Karpas-422 (cell line): ENCODE results near the gene METTL22. TPM values are rescaled to one million over a fixed set of nuclear protein-coding genes. Genes with fewer than 3 reads are reported as not detected.
"Not testable (repeated sequence)": the region's sequence is repeated elsewhere in the genome, so short reads cannot be mapped to it uniquely, and the experiment has no call there.

Experiments
- DNase-seq: peaks from one replicate; pipeline ENCODE4 v3.0.0-alpha.2; 2015
- H2AFZ ChIP-seq: fragments of 200-600 bp; sonication (generic); 2 replicates; pipeline ENCODE4 v1.6.1; 2014; ENCODE audit warnings: antibody characterized with exemption, low read length, mixed read lengths
- H3K27ac ChIP-seq: fragments of 200-600 bp; sonication (generic); 2 replicates; pipeline ENCODE4 v1.5.1; 2014; ENCODE audit warnings: mild to moderate bottlenecking, low read length, moderate library complexity
- H3K27me3 ChIP-seq: fragments of 200-600 bp; sonication (generic); 2 replicates; pipeline ENCODE4 v1.6.1; 2014; ENCODE audit warnings: low read length, mixed read lengths
- H3K36me3 ChIP-seq: fragments of 200-600 bp; sonication (generic); 2 replicates; pipeline ENCODE4 v1.6.1; 2014; ENCODE audit warnings: low read length, mixed read lengths; ENCODE audit not compliant: insufficient read depth
- H3K4me1 ChIP-seq: fragments of 200-600 bp; sonication (generic); 2 replicates; pipeline ENCODE4 v1.6.1; 2014; ENCODE audit warnings: mild to moderate bottlenecking, low read length, mixed read lengths
- H3K4me2 ChIP-seq: fragments of 200-600 bp; sonication (generic); 2 replicates; pipeline ENCODE4 v1.6.1; 2014; ENCODE audit warnings: low read length, low read depth, mild to moderate bottlenecking; ENCODE audit not compliant: poor library complexity, severe bottlenecking
- H3K4me3 ChIP-seq: fragments of 200-600 bp; sonication (generic); 2 replicates; pipeline ENCODE4 v1.5.1; 2014; ENCODE audit warnings: mild to moderate bottlenecking, antibody characterized with exemption, low read length, mixed read lengths
- H3K79me2 ChIP-seq: fragments of 200-600 bp; sonication (generic); 2 replicates; pipeline ENCODE4 v1.6.1; 2014; ENCODE audit warnings: mild to moderate bottlenecking, low read length, mixed read lengths
- H3K9ac ChIP-seq: fragments of 200-600 bp; sonication (generic); 2 replicates; pipeline ENCODE4 v1.6.0; 2014; ENCODE audit warnings: low read length
- H3K9me2 ChIP-seq: fragments of 200-600 bp; sonication (generic), shearing (Covaris generic); replicated peaks from 2 replicates; pipeline ENCODE4 v1.6.0; 2014; ENCODE audit warnings: mild to moderate bottlenecking, low read length, moderate library complexity; ENCODE audit not compliant: insufficient read depth
- H3K9me3 ChIP-seq: fragments of 300-700, 200-600 bp; sonication (generic); 2 replicates; pipeline ENCODE4 v1.6.1; 2014; ENCODE audit warnings: low read length, mixed read lengths
- H4K20me1 ChIP-seq: fragments of 200-600 bp; sonication (generic); 2 replicates; pipeline ENCODE4 v1.6.1; 2014; ENCODE audit warnings: mild to moderate bottlenecking, antibody characterized with exemption, low read length, low read depth; ENCODE audit not compliant: insufficient read depth
- total RNA-seq: library from RNA; depleted of rRNA; stranded (reverse); fragments of >200 nt; shearing (Covaris generic); gene quantifications from 2 replicates; pipeline ENCODE4 v1.2.3, GENCODE V29; 2014; ENCODE audit warnings: low replicate concordance

The METTL22 gene
- total RNA-seq, 1 experiment from 2014 or later: 48.9 TPM

DNA sequence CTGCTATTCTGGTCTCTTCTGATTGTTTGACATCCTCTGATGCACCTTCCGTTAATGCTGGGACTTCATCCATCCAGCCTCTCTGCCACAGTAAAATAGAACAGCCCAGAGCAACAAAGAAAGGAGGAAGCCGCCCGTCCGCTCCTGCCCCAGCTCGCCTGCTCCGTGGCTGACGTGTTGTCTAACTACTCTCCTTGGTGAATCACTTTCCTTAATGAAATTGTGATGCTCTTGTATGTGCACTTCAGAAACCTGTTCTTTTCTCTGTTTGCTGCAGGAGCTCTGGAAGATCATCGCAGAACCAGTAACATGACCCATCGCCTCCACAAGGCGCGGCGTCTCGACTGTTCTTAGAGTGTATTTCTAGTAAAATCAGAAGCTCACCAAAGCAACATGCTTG is 24.3 kb downstream of the METTL22 start:
- H3K4me1 ChIP-seq: no peaks in the 10 kb centered on the region
- no peaks in the 10 kb centered on the region for H3K9me2 ChIP-seq
- H3K4me3 ChIP-seq: no peak overlapping the region
- no peak overlapping the region for H3K27ac ChIP-seq
- no peak overlapping the region for H3K4me2 ChIP-seq
- no peaks in the 10 kb centered on the region for H3K9me3 ChIP-seq
- no peaks in the 10 kb centered on the region for H3K27me3 ChIP-seq
- no peaks in the 10 kb centered on the region for H4K20me1 ChIP-seq
- H2AFZ ChIP-seq: no peak overlapping the region
- H3K9ac ChIP-seq: no peak overlapping the region
- no peak for DNase-seq
- H3K79me2 ChIP-seq: no peaks in the 10 kb centered on the region
- H3K36me3 ChIP-seq: peaks cover 26% of the 10 kb centered on the region

DNA sequence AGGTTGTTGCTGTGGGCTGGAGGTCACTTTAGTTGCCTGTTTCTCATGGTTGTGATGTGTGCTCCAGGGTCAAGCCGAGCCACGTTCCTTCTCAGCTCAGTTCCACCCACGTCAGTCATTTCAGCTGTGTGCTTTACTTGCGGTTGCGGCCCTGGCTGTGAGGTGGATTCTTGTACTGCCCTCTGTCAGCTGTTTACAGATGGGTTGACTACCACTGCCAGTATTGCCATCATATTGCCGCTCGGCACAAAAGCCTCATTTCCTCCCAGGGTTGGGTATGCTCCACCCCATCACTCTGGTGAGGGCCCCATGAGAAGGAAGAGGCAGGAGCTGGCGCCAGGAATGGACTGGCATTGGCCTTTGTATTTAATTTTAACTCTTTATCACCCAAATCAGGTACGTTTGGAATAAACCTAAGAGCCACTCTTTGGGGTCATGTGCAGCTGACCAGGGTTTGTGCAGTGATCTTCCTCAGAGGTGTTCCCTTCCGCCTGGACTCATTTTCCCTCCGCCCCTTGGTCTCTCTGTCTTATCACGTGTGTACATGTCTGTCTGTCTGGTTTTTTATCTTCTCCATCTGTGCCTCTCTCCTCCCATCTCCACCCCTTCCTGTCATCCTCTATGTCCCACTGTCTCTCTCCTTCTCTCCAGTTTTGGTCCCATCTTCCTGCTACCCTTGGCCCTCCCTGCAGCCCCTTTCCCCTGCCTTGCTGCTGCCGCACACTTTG is 25.0 kb downstream of the METTL22 start:
- Histone ChIP-seq H3K9me2 (no peaks in the 10 kb centered on the region), H3K79me2 (no peaks in the 10 kb centered on the region), H3K27ac (no peak overlapping the region), H3K36me3 (peaks cover 22% of the 10 kb centered on the region), H3K4me1 (no peaks in the 10 kb centered on the region), H2AFZ (no peak overlapping the region), H3K4me3 (no peak overlapping the region), H3K27me3 (no peaks in the 10 kb centered on the region), H4K20me1 (no peaks in the 10 kb centered on the region), H3K9ac (no peak overlapping the region), H3K4me2 (no peak overlapping the region), H3K9me3 (no peaks in the 10 kb centered on the region)
- DNase-seq: no peak

DNA sequence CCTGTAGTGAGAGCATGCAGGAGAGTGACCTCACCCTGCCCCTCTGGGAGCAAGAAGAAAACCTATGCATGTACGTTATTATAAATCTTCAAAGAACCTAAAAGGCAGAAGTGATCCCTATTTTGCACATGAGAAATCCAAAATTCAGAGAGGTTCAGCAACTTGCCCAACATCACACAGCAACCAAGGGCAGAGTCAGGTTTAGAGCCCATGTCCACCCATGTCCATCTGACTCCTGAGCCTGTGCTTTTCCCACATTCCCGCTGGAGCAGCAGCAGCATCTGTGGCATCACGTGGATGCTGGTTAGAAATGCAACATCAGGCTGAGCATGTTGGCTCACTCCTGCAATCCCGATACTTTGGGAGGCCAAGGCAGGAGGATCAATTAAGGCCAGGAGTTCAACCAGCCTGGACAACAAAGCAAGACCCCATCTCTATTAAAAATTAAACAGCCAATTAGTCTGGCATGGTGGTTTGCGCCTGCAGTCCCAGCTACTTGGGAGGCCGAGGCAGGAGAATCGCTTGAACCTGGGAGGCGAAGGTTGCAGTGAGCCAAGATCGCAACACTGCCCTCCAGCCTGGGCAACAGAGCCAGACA is 26.3 kb downstream of the METTL22 start:
- no peak for DNase-seq
- peaks cover 15% of the 10 kb centered on the region for H3K36me3 ChIP-seq

DNA sequence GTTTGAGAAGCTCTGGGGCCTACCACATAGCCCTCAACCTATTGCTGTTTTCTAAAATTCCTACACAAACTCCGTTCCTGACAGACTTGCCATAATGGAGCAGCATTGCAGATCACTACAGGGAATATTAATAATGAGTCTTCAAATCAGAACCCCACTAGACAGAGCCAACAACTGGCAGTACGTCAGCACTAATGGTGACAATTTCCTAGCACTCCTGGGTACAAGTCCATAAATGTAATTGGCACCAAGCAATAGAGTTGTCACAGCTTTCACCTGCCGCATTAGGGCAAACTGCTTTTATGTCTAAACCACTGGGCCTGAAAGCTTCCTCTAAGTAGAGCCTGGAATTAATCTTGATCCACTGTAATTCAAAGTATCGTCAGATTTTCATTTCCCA is 27.4 kb downstream of the METTL22 start:
- H3K4me2 ChIP-seq: no peak overlapping the region
- no peaks in the 10 kb centered on the region for H3K9me3 ChIP-seq
- DNase-seq: no peak
- peaks cover 9% of the 10 kb centered on the region for H3K36me3 ChIP-seq
- H2AFZ ChIP-seq: no peak overlapping the region
- H3K27ac ChIP-seq: no peak overlapping the region
- no peaks in the 10 kb centered on the region for H3K4me1 ChIP-seq
- H3K9ac ChIP-seq: no peak overlapping the region
- H3K9me2 ChIP-seq: no peaks in the 10 kb centered on the region
- no peak overlapping the region for H3K4me3 ChIP-seq
- H4K20me1 ChIP-seq: no peaks in the 10 kb centered on the region
- no peaks in the 10 kb centered on the region for H3K27me3 ChIP-seq
- no peaks in the 10 kb centered on the region for H3K79me2 ChIP-seq

More for the DNA sequence above, 26.3 kb downstream of the METTL22 start:
- H3K4me1 ChIP-seq: no peaks in the 10 kb centered on the region
- H3K79me2 ChIP-seq: no peaks in the 10 kb centered on the region
- H3K27me3 ChIP-seq: no peaks in the 10 kb centered on the region
- H3K9ac ChIP-seq: no peak overlapping the region
- no peak overlapping the region for H3K4me3 ChIP-seq
- H4K20me1 ChIP-seq: no peaks in the 10 kb centered on the region
- no peak overlapping the region for H3K27ac ChIP-seq
- H3K4me2 ChIP-seq: no peak overlapping the region
- H3K9me2 ChIP-seq: no peaks in the 10 kb centered on the region
- no peak overlapping the region for H2AFZ ChIP-seq
- H3K9me3 ChIP-seq: no peaks in the 10 kb centered on the region

DNA sequence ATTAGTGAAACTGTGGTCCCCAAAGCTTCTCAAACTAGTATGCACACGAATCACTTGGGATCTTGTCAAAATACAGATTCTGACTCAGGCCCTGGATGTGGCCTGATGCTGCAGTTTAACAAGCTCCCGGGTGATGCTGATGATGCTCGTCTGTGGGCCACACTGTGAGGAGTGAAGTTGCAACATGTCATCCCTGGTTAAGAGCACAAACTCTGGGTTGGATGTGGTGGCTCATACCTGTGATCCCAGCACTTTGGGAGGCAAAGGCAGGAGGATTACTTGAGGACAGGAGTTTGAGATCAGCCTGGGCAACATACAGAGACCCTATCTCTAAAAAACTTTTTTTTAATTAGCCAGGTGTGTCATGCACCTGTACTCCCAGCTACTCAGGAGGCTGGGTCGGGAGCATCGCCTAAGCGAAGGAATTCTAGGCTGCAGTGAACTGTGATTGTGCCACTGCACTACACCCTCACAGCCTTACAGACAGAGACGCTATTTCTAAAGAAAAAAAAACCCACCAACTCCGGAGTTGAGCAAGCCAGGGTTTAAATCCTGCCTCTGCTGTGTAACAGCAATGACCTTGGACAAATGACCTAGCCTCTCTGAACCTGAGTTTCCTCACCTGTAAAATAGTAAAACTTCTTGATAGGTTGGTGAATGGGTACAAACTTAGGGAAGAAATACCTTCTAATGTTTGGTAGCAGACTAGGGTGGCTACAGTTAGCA is 28.5 kb downstream of the METTL22 start:
- Histone ChIP-seq H3K9ac (no peak overlapping the region), H3K36me3 (peaks cover 9% of the 10 kb centered on the region), H3K4me2 (no peak overlapping the region), H3K27me3 (no peaks in the 10 kb centered on the region), H3K27ac (no peak overlapping the region), H3K4me1 (no peaks in the 10 kb centered on the region), H3K9me3 (no peaks in the 10 kb centered on the region), H3K79me2 (no peaks in the 10 kb centered on the region), H4K20me1 (no peaks in the 10 kb centered on the region), H2AFZ (no peak overlapping the region), H3K4me3 (no peak overlapping the region), H3K9me2 (no peaks in the 10 kb centered on the region)
- no peak for DNase-seq

DNA sequence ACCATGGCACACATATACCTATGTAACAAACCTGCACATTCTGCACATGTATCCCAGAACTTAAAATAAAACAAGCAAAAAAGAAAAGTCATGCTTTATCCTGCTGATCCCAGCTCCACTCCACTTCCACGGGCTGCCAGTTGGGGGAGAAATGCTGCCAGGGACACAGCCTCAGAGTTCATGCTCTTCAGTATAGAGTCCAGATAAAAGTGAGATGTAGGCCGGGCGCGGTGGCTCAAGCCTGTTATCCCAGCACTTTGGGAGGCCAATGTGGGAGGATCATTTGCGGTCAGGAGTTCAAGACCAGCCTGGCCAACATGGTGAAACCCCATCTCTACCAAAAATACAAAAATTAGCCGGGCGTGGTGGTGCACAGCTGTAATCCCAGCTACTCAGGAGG is 30.5 kb downstream of the METTL22 start:
- H3K36me3 ChIP-seq, H3K4me2 ChIP-seq, H3K27me3 ChIP-seq, H3K9me2 ChIP-seq, H3K4me3 ChIP-seq, DNase-seq, H3K27ac ChIP-seq, H4K20me1 ChIP-seq, H2AFZ ChIP-seq, H3K9ac ChIP-seq, H3K4me1 ChIP-seq, H3K79me2 ChIP-seq, H3K9me3 ChIP-seq: not testable (repeated sequence)

DNA sequence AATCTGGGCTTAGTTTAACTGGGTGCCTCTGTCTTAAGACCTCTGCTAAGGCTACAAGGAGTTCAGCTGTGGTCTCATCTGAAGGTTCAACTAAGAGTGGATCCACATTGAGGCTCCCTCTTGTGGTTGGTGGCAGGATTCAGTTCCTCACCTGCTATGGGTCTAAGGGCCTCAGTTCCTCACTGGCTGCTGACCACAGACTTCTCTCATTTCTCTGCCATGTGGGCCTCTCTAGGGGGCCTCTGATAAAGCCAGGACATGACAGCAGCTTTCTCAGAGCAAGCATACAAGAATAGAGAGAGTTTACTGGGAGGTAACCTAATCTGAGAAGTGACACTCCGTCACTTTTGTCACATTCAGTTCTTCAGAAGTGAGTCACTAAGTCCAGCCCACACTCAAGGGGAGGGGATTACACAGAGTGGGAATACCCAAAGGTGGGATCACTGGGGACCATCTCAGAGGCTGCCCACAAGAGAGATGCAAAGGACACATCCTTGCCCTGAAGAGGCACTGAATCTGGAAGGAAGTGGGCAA is 33.8 kb downstream of the METTL22 start:
- no peak overlapping the region for H3K27ac ChIP-seq
- no peak overlapping the region for H3K4me3 ChIP-seq
- H3K4me2 ChIP-seq: no peak overlapping the region
- H3K79me2 ChIP-seq: no peaks in the 10 kb centered on the region
- no peaks in the 10 kb centered on the region for H3K27me3 ChIP-seq
- H2AFZ ChIP-seq: no peak overlapping the region
- no peaks in the 10 kb centered on the region for H3K9me2 ChIP-seq
- no peaks in the 10 kb centered on the region for H4K20me1 ChIP-seq
- no peaks in the 10 kb centered on the region for H3K36me3 ChIP-seq
- no peaks in the 10 kb centered on the region for H3K4me1 ChIP-seq
- peak; percentile 72 for DNase-seq
- no peaks in the 10 kb centered on the region for H3K9me3 ChIP-seq
- H3K9ac ChIP-seq: no peak overlapping the region

DNA sequence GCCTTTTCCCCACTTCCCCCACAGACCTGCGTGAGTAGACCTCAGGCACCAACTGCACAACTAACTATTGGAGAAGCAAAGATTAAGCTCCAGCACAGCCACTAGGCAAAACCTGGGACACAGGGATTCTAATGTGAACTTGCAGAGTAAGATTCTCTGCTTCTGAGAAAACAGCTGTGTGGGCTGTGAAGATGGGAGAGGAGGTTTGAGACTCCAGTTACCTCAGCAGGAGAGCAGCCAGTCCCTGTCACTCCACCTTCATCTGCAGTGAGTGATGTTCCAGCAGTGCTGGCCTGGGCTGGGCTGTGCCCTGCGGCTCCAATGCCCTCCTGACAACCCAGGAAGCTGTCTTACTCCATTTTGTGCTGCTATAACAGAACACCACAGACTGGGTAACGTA is 34.9 kb downstream of the METTL22 start:
- Histone ChIP-seq H3K4me3 (no peak overlapping the region), H3K9me3 (no peaks in the 10 kb centered on the region), H2AFZ (no peak overlapping the region), H3K9ac (no peak overlapping the region), H3K27me3 (no peaks in the 10 kb centered on the region), H4K20me1 (no peaks in the 10 kb centered on the region), H3K79me2 (no peaks in the 10 kb centered on the region), H3K9me2 (no peaks in the 10 kb centered on the region), H3K36me3 (no peaks in the 10 kb centered on the region), H3K4me1 (no peaks in the 10 kb centered on the region), H3K4me2 (no peak overlapping the region), H3K27ac (no peak overlapping the region)
- DNase-seq: no peak
